Parathyroid adenoma (tissue), 2 donors: ENCODE results near the gene ATAD3A.

Experiments used
- H2AFZ ChIP-seq: fragments of 300-600 bp; sonication (generic); one replicate; pipeline ENCODE4 v1.7.0; 2017; ENCODE audit warnings: antibody characterized with exemption, mild to moderate bottlenecking
- H3K27ac ChIP-seq: fragments of 300-600 bp; sonication (generic); one replicate; pipeline ENCODE4 v1.7.0; 2017
- H3K27me3 ChIP-seq: fragments of 300-600 bp; sonication (generic); one replicate; pipeline ENCODE4 v1.7.0; 2017; ENCODE audit warnings: low read length; ENCODE audit not compliant: control insufficient read depth, insufficient read depth
- H3K36me3 ChIP-seq: fragments of 300-600 bp; sonication (generic); one replicate; pipeline ENCODE4 v1.7.0; 2017; ENCODE audit warnings: low read length; ENCODE audit not compliant: control insufficient read depth, insufficient read depth
- H3K4me1 ChIP-seq: fragments of 300-600 bp; sonication (generic); one replicate; pipeline ENCODE4 v1.7.0; 2017; ENCODE audit warnings: control low read depth
- H3K4me2 ChIP-seq: fragments of 300-600 bp; sonication (generic); one replicate; pipeline ENCODE4 v1.7.0; 2017; ENCODE audit warnings: low read length
- H3K4me3 ChIP-seq: fragments of 300-600 bp; sonication (generic); one replicate; pipeline ENCODE4 v1.7.0; 2017; ENCODE audit warnings: low read depth, low read length
- H3K79me2 ChIP-seq: fragments of 300-600 bp; sonication (generic); one replicate; pipeline ENCODE4 v1.7.0; 2017; ENCODE audit warnings: control low read depth
- H3K9ac ChIP-seq: fragments of 300-600 bp; sonication (generic); one replicate; pipeline ENCODE4 v1.7.0; 2017; ENCODE audit warnings: mild to moderate bottlenecking
- H3K9me3 ChIP-seq: fragments of 300-600 bp; sonication (generic); one replicate; pipeline ENCODE4 v1.7.0; 2017; ENCODE audit warnings: low read length; ENCODE audit not compliant: control insufficient read depth
- CTCF ChIP-seq: fragments of 300-600 bp; sonication (generic); IDR thresholded peaks from one replicate; pipeline ENCODE4 v1.7.0; 2017; ENCODE audit warnings: antibody characterized with exemption, mild to moderate bottlenecking
- donor health status: primary hyperparathyroidism.

ATAD3A gene

DNA sequence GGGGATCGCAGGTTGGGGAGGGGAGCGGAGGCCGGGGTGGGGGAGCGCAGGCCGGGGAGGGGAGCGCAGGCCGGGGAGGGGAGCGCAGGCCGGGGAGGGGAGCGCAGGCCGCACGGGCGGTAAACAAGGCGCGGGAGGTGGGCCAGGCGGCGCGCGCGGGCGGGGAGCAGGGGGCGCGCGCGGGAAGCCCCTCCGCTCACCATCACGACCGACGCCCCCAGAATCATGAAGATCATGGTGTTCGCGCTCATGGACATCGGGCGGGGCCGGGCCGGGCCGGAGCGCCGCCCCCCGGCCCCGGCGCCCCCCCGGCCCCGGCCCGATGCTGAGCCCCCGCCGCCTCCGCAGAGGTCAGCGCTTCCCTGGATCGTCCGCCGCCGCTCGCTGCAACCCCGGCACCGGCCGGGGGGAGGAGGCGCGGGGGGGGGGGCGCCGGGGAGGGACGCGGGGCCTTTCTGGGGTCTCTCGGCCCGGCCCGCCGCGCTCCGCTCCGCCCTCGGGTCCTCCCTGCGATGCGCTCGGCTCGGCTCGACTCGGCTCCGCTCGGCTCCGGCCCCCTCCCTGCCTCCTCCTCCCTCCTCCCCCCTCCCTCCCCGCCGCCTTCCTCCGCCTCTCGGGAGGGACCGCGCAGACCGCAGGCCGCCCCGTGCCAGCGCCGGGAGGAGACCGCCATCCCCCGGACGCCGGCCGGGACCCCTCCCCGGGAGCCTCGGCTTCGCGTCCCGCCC lies 28.3 kb downstream of the ATAD3A start, which contains the start of gene TMEM240:
TMEM240 (minus strand) TSS at position 535 of the 728 bp plus-strand sequence; CDS start at position 257, 278 bp downstream.
- no peaks in the 10 kb centered on the region for H3K79me2 ChIP-seq
- no peak for TF ChIP-seq CTCF
- H3K9me3 ChIP-seq, result no peaks in the 10 kb centered on the region
- H2AFZ ChIP-seq, result peak within 1 kb of the TSS; percentile 22
- peak within 1 kb of the TSS; percentile 44 for H3K4me3 ChIP-seq
- H3K4me2 ChIP-seq, result peak within 1 kb of the TSS; percentile 87
- no peaks in the 10 kb centered on the region for H3K27me3 ChIP-seq
- H3K4me1 ChIP-seq, result no peaks in the 10 kb centered on the region
- H3K9ac ChIP-seq, result no peak within 1 kb of the TSS
- no peak within 1 kb of the TSS for H3K27ac ChIP-seq
- H3K36me3 ChIP-seq, result no peaks in the 10 kb centered on the region

DNA sequence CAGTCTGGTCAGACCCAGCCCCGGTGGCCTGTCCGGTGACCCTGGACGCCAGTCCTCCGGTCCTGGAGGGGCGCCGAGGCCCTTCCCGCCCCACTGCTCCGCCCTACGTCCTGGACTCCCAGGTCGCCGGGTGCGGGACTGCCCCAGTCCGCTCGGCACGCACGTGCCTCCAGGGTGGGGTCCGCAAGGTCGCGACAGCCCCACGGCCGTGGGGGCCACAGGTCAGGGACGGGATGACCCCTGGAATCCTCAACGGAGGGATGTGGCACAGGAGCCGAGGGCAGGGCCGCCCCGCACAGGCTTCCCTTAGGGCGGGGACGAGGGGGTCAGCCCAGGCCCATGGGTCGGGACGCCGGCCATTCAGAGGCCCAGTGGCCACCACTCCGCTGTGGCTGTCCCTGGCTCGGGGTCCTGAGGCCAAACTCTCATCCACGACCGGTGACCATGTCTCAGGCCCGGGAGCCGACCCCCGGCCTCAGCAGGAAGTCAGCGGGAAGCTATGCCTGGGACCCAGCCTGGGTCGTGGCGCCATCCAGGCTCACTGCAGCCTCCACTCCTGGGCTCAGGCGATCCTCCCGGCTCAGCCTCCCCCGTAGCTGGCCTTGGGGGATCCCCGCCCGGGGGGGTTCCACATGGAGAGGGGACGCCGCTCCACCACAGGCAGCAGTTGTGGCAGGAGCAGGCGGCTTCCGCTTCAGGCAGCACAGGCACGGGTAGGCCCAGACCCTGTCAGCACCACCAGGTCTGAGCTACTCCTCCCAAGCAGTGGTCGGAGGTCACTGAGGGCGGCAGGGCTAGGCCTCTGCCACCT lies 29.1 kb downstream of the ATAD3A start:
- Histone ChIP-seq H2AFZ (peak overlapping the region; percentile 22), H3K9me3 (no peaks in the 10 kb centered on the region), H3K27me3 (no peaks in the 10 kb centered on the region), H3K4me1 (no peaks in the 10 kb centered on the region), H3K4me2 (peak overlapping the region; percentile 59), H3K27ac (no peak overlapping the region), H3K36me3 (no peaks in the 10 kb centered on the region), H3K4me3 (peak overlapping the region; percentile 34), H3K9ac (no peak overlapping the region), H3K79me2 (peaks cover 4% of the 10 kb centered on the region)
- no peak for TF ChIP-seq CTCF

DNA sequence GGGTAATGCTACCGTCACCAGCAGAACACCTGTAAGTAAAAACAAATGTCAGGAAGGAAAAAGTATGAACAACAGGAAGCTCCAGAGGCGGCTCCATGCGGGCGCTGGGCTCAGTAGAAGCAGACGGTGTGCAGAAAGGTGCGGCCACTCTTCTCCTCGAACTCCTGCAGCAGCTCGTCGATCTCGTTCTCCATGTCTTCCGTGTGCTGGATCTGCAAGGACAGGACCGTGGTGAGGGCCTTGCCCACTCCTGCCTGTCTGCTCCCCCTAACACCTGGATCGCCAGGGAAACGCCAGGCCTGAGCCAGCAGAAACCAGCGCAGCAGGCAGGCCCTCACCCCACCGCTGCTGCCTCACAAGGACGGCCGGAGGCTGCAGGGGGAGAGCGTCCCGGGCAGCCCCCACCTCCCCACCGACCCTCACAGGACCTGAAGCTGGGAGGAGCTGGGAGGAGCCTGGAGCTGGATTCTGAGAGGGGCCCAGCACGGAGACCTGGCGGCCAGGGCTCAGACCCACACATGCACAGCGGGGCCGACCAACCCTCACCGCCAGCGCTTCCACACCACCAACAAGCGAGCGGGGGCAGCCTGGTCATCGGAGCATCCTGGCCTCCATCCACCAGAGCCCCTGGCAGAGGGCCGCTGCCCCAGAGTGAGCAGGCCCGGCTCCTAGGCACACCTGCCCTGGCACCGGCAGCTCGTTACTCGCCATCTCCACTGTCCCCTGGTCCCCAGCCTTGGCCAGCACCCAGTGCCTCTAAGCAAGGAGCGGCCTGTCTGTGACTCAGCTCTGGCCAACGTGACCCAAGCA lies 30.2 kb downstream of the ATAD3A start:
- no peak overlapping the region for H2AFZ ChIP-seq
- H3K4me3 ChIP-seq, result no peak overlapping the region
- H3K79me2 ChIP-seq, result peaks cover 4% of the 10 kb centered on the region
- H3K9me3 ChIP-seq, result no peaks in the 10 kb centered on the region
- TF ChIP-seq CTCF, result no peak
- no peak overlapping the region for H3K27ac ChIP-seq
- H3K36me3 ChIP-seq, result no peaks in the 10 kb centered on the region
- H3K4me1 ChIP-seq, result no peaks in the 10 kb centered on the region
- H3K27me3 ChIP-seq, result no peaks in the 10 kb centered on the region
- no peak overlapping the region for H3K4me2 ChIP-seq
- no peak overlapping the region for H3K9ac ChIP-seq

DNA sequence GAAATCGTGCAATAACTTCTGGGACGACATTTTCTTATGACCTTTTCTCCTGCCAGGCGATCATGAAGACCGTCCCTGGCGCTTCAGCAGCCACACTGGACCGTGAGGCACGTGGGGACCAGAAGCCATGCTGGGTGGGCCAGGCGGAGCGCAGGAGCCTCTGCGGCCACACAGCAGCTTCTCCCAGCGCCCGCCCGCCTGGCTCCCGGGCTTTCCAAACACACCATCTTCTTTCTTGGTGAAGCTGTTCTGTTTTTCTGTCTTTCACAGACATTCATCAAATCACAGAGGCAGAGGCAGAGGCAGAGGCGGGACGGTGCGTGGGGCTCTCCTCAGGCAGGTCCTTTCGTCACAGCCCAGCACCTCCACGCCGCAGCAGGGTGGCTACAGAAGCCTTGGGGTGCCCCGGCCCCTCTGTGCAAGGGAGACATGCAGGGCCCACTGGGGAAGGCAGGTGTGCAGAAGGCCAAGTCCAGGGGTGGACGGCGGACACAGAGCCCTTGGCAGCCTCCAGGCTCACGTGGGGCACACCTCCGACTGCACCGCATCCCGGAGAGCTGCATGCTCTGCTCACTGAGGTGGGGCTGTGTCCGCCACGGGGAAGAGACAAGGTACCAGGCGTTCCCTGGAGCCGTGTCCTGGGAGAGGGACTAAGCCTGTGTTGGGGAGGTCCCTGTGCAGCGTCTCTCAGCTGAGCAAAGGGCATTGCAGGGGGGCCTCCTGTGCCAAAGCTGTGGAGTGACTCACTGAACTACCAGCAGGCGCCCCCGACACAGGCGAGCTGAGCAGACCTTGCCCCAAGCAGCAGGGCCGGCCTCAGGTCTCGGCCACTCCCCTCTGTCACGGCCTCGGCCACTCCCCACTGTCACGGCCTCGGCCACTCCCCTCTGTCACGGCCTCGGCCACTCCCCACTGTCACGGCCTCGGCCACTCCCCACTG lies 31.1 kb downstream of the ATAD3A start:
- Histone ChIP-seq H3K4me3 (no peak overlapping the region), H3K9me3 (no peaks in the 10 kb centered on the region), H3K27me3 (no peaks in the 10 kb centered on the region), H3K79me2 (peaks cover 4% of the 10 kb centered on the region), H3K27ac (no peak overlapping the region), H3K4me1 (no peaks in the 10 kb centered on the region), H3K36me3 (no peaks in the 10 kb centered on the region), H3K4me2 (no peak overlapping the region), H3K9ac (no peak overlapping the region), H2AFZ (no peak overlapping the region)
- no peak for TF ChIP-seq CTCF
